H9 (cell line): ENCODE results near the gene CDK5RAP1. TPM values are rescaled to one million over a fixed set of nuclear protein-coding genes. Genes with fewer than 3 reads are reported as not detected.

Experiments
- DNase-seq: peaks from one replicate; pipeline ENCODE4 v3.0.0-alpha.2; 2017
- H2AFZ ChIP-seq: one replicate; pipeline ENCODE4 v1.6.1; 2013; ENCODE audit warnings: mild to moderate bottlenecking, low read length, control low read depth, moderate library complexity
- H2AK5ac ChIP-seq: 2 replicates; pipeline ENCODE4 v1.6.1; 2013; ENCODE audit warnings: low read length, control low read depth, mixed read lengths; ENCODE audit not compliant: insufficient read length
- H2BK120ac ChIP-seq: one replicate; pipeline ENCODE4 v1.6.1; 2013; ENCODE audit warnings: low read depth, mild to moderate bottlenecking, low read length, control low read depth, inconsistent platforms; ENCODE audit not compliant: poor library complexity, severe bottlenecking
- H2BK12ac ChIP-seq: 2 replicates; pipeline ENCODE4 v1.6.1; 2013; ENCODE audit warnings: low read length, control low read depth, mixed read lengths, low read depth; ENCODE audit not compliant: insufficient read length
- H2BK15ac ChIP-seq: 2 replicates; pipeline ENCODE4 v1.6.1; 2013; ENCODE audit warnings: low read depth, low read length, control low read depth
- H2BK20ac ChIP-seq: one replicate; pipeline ENCODE4 v1.6.1; 2013; ENCODE audit warnings: low read depth, mild to moderate bottlenecking, low read length, control low read depth, inconsistent platforms; ENCODE audit not compliant: poor library complexity, severe bottlenecking
- H2BK5ac ChIP-seq: 2 replicates; pipeline ENCODE4 v1.6.1; 2013; ENCODE audit warnings: low read length, control low read depth, mixed read lengths; ENCODE audit not compliant: insufficient read length
- H3K14ac ChIP-seq: 2 replicates; pipeline ENCODE4 v1.6.1; 2013; ENCODE audit warnings: low read length, control low read depth; ENCODE audit not compliant: insufficient read depth
- H3K18ac ChIP-seq: 2 replicates; pipeline ENCODE4 v1.6.1; 2013; ENCODE audit warnings: low read depth, mild to moderate bottlenecking, mixed read lengths, low read length, control low read depth; ENCODE audit not compliant: insufficient read length
- H3K23ac ChIP-seq: 2 replicates; pipeline ENCODE4 v1.6.1; 2013; ENCODE audit warnings: low read length, control low read depth, mixed read lengths, low read depth; ENCODE audit not compliant: insufficient read length
- H3K23me2 ChIP-seq: 2 replicates; pipeline ENCODE4 v1.6.1; 2013; ENCODE audit warnings: low read depth, mild to moderate bottlenecking, mixed read lengths, low read length, control low read depth; ENCODE audit not compliant: insufficient read length, poor library complexity, severe bottlenecking
- H3K27ac ChIP-seq: 2 replicates; pipeline ENCODE4 v1.5.1; 2013; ENCODE audit warnings: low read length, control low read depth, mixed read lengths, low read depth; ENCODE audit not compliant: insufficient read length
- H3K27me3 ChIP-seq: 2 replicates; pipeline ENCODE4 v1.6.1; 2013; ENCODE audit warnings: low read length, control low read depth, inconsistent platforms; ENCODE audit not compliant: insufficient read depth
- H3K4ac ChIP-seq: 2 replicates; pipeline ENCODE4 v1.6.1; 2013; ENCODE audit warnings: low read depth, mild to moderate bottlenecking, control low read depth, inconsistent platforms, low read length, moderate library complexity
- H3K4me1 ChIP-seq: 2 replicates; pipeline ENCODE4 v1.6.1; 2013; ENCODE audit warnings: low read length, control low read depth, inconsistent platforms; ENCODE audit not compliant: insufficient read depth
- H3K4me2 ChIP-seq: 2 replicates; pipeline ENCODE4 v1.6.1; 2013; ENCODE audit warnings: low read length, control low read depth, mixed read lengths; ENCODE audit not compliant: insufficient read length, insufficient read depth
- H3K56ac ChIP-seq: 2 replicates; pipeline ENCODE4 v1.6.1; 2013; ENCODE audit warnings: low read depth, mild to moderate bottlenecking, mixed read lengths, low read length, control low read depth; ENCODE audit not compliant: insufficient read length
- H3K79me1 ChIP-seq: 2 replicates; pipeline ENCODE4 v1.6.1; 2013; ENCODE audit warnings: low read depth, mild to moderate bottlenecking, moderate library complexity, low read length, control low read depth, inconsistent platforms; ENCODE audit not compliant: insufficient read depth, poor library complexity, severe bottlenecking
- H3K79me2 ChIP-seq: 2 replicates; pipeline ENCODE4 v1.6.1; 2013; ENCODE audit warnings: low read length, control low read depth, inconsistent platforms; ENCODE audit not compliant: insufficient read depth
- H3K9ac ChIP-seq: 2 replicates; pipeline ENCODE4 v1.6.1; 2013; ENCODE audit warnings: low read length, control low read depth, mixed read lengths; ENCODE audit not compliant: insufficient read length; ENCODE audit errors: extremely low read depth
- H3K9me3 ChIP-seq: one replicate; pipeline ENCODE4 v1.6.1; 2013; ENCODE audit warnings: low read depth, low read length, inconsistent platforms; ENCODE audit not compliant: control insufficient read depth
- H3T11ph ChIP-seq: one replicate; pipeline ENCODE4 v1.6.1; 2013; ENCODE audit warnings: mild to moderate bottlenecking, low read length, control low read depth, inconsistent platforms
- H4K20me1 ChIP-seq: one replicate; pipeline ENCODE4 v1.6.1; 2013; ENCODE audit not compliant: control insufficient read depth, insufficient read length, insufficient read depth
- H4K5ac ChIP-seq: 2 replicates; pipeline ENCODE4 v1.6.1; 2013; ENCODE audit warnings: low read depth, mild to moderate bottlenecking, mixed read lengths, low read length, control low read depth; ENCODE audit not compliant: insufficient read length
- H4K8ac ChIP-seq: replicated peaks from 2 replicates; pipeline ENCODE4 v1.6.1; 2013; ENCODE audit warnings: low read length, control low read depth, mixed read lengths, low read depth; ENCODE audit not compliant: insufficient read length
- H4K91ac ChIP-seq: 2 replicates; pipeline ENCODE4 v1.6.1; 2013; ENCODE audit warnings: low read depth, mild to moderate bottlenecking, moderate library complexity, mixed read lengths, low read length, control low read depth; ENCODE audit not compliant: insufficient read length
- H3K27ac Mint-ChIP-seq, 3 experiments: 2 replicates in 2 of 3; 3 replicates in 1 of 3; pipeline ENCODE4 v1.8.0; 2020 to 2021; ENCODE audit warnings: mixed read lengths in 3 of 3, mild to moderate bottlenecking in 1 of 3, moderate library complexity in 1 of 3
- H3K27me3 Mint-ChIP-seq: 2 replicates; pipeline ENCODE4 v1.8.0; 2021; ENCODE audit warnings: low read depth, mild to moderate bottlenecking, moderate library complexity, mixed read lengths
- H3K36me3 Mint-ChIP-seq, 3 experiments: 2 replicates in 2 of 3; 3 replicates in 1 of 3; pipeline ENCODE4 v1.8.0; 2020 to 2021; ENCODE audit warnings: low read depth in 3 of 3, mixed read lengths in 3 of 3; ENCODE audit not compliant: insufficient read depth in 1 of 3
- H3K4me1 Mint-ChIP-seq, 2 experiments: 2 replicates each; pipeline ENCODE4 v1.8.0; 2020; ENCODE audit warnings: mixed read lengths in 2 of 2
- H3K4me3 Mint-ChIP-seq, 2 experiments: 2 replicates in 1 of 2; 3 replicates in 1 of 2; pipeline ENCODE4 v1.8.0; 2020 to 2021; ENCODE audit warnings: mild to moderate bottlenecking in 2 of 2, mixed read lengths in 2 of 2, moderate library complexity in 1 of 2
- H3K9me3 Mint-ChIP-seq, 2 experiments: 2 replicates in 1 of 2; 3 replicates in 1 of 2; pipeline ENCODE4 v1.8.0; 2020; ENCODE audit warnings: mild to moderate bottlenecking in 2 of 2, mixed read lengths in 2 of 2, moderate library complexity in 1 of 2
- WGBS: extraction: QIAGEN DNeasy Blood & Tissue Kit; methylation state at CpG from one replicate; pipeline ENCODE4 v1.1.7; 2013; ENCODE audit warnings: missing lambda C conversion rate, low lambda C conversion rate, mixed read lengths; ENCODE audit not compliant: insufficient read length; ENCODE audit errors: extremely low coverage; 5-methylcytosine and 5-hydroxymethylcytosine counted together
- total RNA-seq: library from RNA; stranded (reverse); gene quantifications from 2 replicates; pipeline ENCODE4 v1.2.1, GENCODE V29; 2021
- TF ChIP-seq, protein P1 (sequence below): fragments of 200-600 bp; sonication (generic); conservative IDR thresholded peaks from 3 replicates; pipeline ENCODE4 v1.8.0; 2021; ENCODE audit warnings: antibody characterized with exemption, mild to moderate bottlenecking

CDK5RAP1 gene
- total RNA-seq, 1 experiment from 2014 or later = 66.4 TPM

DNA sequence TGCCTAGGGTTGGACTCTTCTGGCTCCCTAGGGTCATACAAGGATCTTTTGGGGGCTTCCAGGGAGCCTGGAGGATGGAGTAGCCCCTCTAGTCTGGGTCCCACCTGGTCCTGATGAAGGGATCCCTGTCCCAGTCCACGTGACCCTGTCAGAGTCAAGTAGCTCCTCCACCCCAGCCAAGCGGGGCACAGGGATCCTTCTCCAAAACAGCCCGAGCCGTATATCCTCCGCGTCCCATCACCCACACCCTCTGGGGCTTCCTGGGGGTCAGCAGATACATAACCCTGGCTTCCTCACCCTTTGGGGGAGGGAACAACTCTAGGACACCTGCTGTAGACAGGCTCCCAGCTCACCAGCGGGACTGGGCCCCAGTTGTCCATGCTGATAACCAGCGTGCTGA, 90.3 kb downstream of the CDK5RAP1 start:
- no peak overlapping the region for H2AFZ ChIP-seq
- no CpG with 5 or more reads among the region's 8 CpGs for WGBS
- no peak overlapping the region for H3K23ac ChIP-seq
- H4K20me1 ChIP-seq = no peaks in the 10 kb centered on the region
- peaks cover 0 to 3% of the 10 kb centered on the region in 2 experiments; a peak in 2 of 5 replicates for H3K9me3 Mint-ChIP-seq
- H4K8ac ChIP-seq = no peak overlapping the region
- no peak overlapping the region for H4K5ac ChIP-seq
- H3K27ac Mint-ChIP-seq = peak overlapping the region in 2 of 3 experiments; percentile 52 to 68; a peak in 2 of 7 replicates
- no peak overlapping the region for H3K4me2 ChIP-seq
- no peaks in the 10 kb centered on the region for H3K4me1 ChIP-seq
- H3K27me3 Mint-ChIP-seq = peaks cover 1% of the 10 kb centered on the region; the same call in 1 of the 2 replicates
- no peak overlapping the region for H2BK5ac ChIP-seq
- no peak overlapping the region for H3K14ac ChIP-seq
- H3K27me3 ChIP-seq = no peaks in the 10 kb centered on the region
- no peak overlapping the region for H3K18ac ChIP-seq
- no peaks in the 10 kb centered on the region for H3K9me3 ChIP-seq
- H3K27ac ChIP-seq = no peak overlapping the region
- no peak overlapping the region for H3T11ph ChIP-seq
- no peak overlapping the region for H3K9ac ChIP-seq
- no peaks in the 10 kb centered on the region for H3K23me2 ChIP-seq
- no peak overlapping the region for H2BK20ac ChIP-seq
- no peaks in the 10 kb centered on the region for H3K79me1 ChIP-seq
- TF ChIP-seq, protein P1, sequence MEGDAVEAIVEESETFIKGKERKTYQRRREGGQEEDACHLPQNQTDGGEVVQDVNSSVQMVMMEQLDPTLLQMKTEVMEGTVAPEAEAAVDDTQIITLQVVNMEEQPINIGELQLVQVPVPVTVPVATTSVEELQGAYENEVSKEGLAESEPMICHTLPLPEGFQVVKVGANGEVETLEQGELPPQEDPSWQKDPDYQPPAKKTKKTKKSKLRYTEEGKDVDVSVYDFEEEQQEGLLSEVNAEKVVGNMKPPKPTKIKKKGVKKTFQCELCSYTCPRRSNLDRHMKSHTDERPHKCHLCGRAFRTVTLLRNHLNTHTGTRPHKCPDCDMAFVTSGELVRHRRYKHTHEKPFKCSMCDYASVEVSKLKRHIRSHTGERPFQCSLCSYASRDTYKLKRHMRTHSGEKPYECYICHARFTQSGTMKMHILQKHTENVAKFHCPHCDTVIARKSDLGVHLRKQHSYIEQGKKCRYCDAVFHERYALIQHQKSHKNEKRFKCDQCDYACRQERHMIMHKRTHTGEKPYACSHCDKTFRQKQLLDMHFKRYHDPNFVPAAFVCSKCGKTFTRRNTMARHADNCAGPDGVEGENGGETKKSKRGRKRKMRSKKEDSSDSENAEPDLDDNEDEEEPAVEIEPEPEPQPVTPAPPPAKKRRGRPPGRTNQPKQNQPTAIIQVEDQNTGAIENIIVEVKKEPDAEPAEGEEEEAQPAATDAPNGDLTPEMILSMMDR = no peak
- no peak overlapping the region for H3K4ac ChIP-seq
- H2BK120ac ChIP-seq = no peak overlapping the region
- no peak overlapping the region for H4K91ac ChIP-seq
- peaks cover under 1 to 1% of the 10 kb centered on the region in 2 experiments; a peak in 2 of 4 replicates for H3K4me1 Mint-ChIP-seq
- no peak overlapping the region for H3K4me3 Mint-ChIP-seq
- H2BK12ac ChIP-seq = no peak overlapping the region
- H3K56ac ChIP-seq = no peak overlapping the region
- H3K79me2 ChIP-seq = no peaks in the 10 kb centered on the region
- no peak for DNase-seq
- H2AK5ac ChIP-seq = no peak overlapping the region
- H2BK15ac ChIP-seq = no peak overlapping the region
- H3K36me3 Mint-ChIP-seq = no peaks in the 10 kb centered on the region
